ENCODE data around the gene GAS2L1. TPM values are rescaled to one million over a fixed set of nuclear protein-coding genes. Genes with fewer than 3 reads are reported as not detected.

GAS2L1 gene
- total and polyA plus RNA-seq, 2 donors from 2014 or later, result 24.2 to 27.2 TPM

DNA sequence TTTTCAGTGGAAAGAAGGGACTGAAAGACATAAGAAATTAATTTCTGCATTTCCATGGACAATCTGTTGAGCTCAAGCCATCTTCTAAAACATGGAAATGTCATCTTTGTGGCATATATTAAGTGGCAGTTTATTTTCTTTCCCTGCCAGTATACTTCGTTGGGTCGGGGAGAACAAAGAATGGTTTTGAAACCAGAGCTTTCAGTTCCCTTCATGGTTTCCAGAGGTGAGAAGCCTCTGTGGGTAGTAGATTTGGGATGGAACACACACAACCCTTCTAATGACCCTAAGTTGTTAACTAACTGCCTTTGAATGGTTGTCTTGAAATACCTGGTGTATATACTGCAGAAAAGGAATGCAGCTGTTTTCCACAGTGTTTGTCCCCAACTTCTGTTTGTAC lies 17.6 kb upstream of the GAS2L1 start:
- intact Hi-C loops (cut with DNase I), result no loop called here

DNA sequence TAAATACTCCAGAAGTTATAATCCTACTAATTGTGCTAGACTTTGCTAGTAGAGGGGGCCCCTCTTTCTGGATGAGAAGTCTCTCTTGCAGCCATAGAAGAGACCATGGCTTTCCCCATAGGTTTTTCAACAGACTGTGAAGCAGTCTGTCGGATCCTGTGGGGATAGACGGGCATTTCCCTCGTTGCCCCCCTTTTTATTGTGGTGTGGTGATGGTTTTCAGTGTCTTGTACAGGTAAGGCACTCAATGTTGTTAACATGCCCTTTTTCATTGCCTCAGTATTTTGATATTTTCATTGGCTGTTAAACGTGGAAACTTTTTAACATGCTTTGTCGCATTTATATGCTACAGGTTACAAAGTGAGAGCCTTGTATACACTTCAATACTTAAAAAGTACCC lies 16.4 kb upstream of the GAS2L1 start:
- H3K27me3 ChIP-seq (ENCODE audit: control insufficient read depth, insufficient read depth, low read length), result no peaks in the 10 kb centered on the region
- TF ChIP-seq, protein P1, sequence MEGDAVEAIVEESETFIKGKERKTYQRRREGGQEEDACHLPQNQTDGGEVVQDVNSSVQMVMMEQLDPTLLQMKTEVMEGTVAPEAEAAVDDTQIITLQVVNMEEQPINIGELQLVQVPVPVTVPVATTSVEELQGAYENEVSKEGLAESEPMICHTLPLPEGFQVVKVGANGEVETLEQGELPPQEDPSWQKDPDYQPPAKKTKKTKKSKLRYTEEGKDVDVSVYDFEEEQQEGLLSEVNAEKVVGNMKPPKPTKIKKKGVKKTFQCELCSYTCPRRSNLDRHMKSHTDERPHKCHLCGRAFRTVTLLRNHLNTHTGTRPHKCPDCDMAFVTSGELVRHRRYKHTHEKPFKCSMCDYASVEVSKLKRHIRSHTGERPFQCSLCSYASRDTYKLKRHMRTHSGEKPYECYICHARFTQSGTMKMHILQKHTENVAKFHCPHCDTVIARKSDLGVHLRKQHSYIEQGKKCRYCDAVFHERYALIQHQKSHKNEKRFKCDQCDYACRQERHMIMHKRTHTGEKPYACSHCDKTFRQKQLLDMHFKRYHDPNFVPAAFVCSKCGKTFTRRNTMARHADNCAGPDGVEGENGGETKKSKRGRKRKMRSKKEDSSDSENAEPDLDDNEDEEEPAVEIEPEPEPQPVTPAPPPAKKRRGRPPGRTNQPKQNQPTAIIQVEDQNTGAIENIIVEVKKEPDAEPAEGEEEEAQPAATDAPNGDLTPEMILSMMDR (IDR thresholded peaks at IDR 0.05; ENCODE audit: borderline replicate concordance, extremely low read depth, insufficient read depth), result no peak
- no peak overlapping the region for H3K27ac ChIP-seq (ENCODE audit: low read depth in 2 of 2, low read length in 2 of 2)
- intact Hi-C loops (cut with DNase I), result no loop called here
- DNase-seq (no peak), FAIRE-seq (no peak)
- H3K9ac ChIP-seq (ENCODE audit: low read length in 3 of 3), result no peak overlapping the region
- H3K4me1 ChIP-seq (ENCODE audit: control insufficient read depth in 2 of 3, insufficient read depth in 2 of 3, low read depth in 1 of 3, low read length in 3 of 3), result no peaks in the 10 kb centered on the region
- H3K9me3 ChIP-seq (ENCODE audit: control insufficient read depth in 2 of 3, insufficient read depth in 1 of 3, low read length in 3 of 3), result no peaks in the 10 kb centered on the region
- no peak overlapping the region for H3K4me3 ChIP-seq (ENCODE audit: low read length in 3 of 3)
- peaks cover 21 to 68% (median 40%) of the 10 kb centered on the region in 3 donors for H3K36me3 ChIP-seq (ENCODE audit: control insufficient read depth in 2 of 3, insufficient read depth in 3 of 3, low read length in 3 of 3)

More for the DNA sequence above, 17.6 kb upstream of the GAS2L1 start:
- Histone ChIP-seq H3K27ac (ENCODE audit: low read depth in 2 of 2, low read length in 2 of 2) (no peak overlapping the region), H3K4me1 (ENCODE audit: control insufficient read depth in 2 of 3, insufficient read depth in 2 of 3, low read depth in 1 of 3, low read length in 3 of 3) (no peaks in the 10 kb centered on the region), H3K9me3 (ENCODE audit: control insufficient read depth in 2 of 3, insufficient read depth in 1 of 3, low read length in 3 of 3) (no peaks in the 10 kb centered on the region), H3K36me3 (ENCODE audit: control insufficient read depth in 2 of 3, insufficient read depth in 3 of 3, low read length in 3 of 3) (peaks cover 23 to 72% (median 46%) of the 10 kb centered on the region in 3 donors), H3K4me3 (ENCODE audit: low read length in 3 of 3) (no peak overlapping the region), H3K27me3 (ENCODE audit: control insufficient read depth, insufficient read depth, low read length) (no peaks in the 10 kb centered on the region), H3K9ac (ENCODE audit: low read length in 3 of 3) (no peak overlapping the region)
- FAIRE-seq, result no peak
- TF ChIP-seq, protein P1 (IDR thresholded peaks at IDR 0.05; ENCODE audit: borderline replicate concordance, extremely low read depth, insufficient read depth), result no peak
- no peak for DNase-seq

DNA sequence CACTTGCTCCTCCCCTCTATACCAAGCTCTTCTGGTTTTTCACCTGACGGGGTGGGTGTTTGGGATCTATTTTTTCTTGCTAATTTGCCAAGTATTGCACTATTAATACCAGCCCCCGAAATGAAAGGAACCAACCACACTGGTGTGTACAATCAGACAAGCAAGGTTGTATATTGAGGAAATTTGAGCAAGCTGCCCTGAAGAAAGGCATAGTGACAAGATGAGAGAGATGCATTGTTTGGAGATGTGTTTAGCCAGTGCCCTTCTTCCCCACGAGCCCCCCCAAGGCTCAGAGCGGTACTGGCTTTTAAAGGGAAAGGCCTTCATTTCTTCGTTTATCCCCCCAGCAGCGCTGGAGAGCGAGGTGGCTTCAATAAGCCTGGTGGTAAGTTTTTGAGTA lies 15.2 kb upstream of the GAS2L1 start:
- Histone ChIP-seq H3K4me3 (ENCODE audit: low read length in 3 of 3) (no peak overlapping the region), H3K9me3 (ENCODE audit: control insufficient read depth in 2 of 3, insufficient read depth in 1 of 3, low read length in 3 of 3) (no peaks in the 10 kb centered on the region), H3K4me1 (ENCODE audit: control insufficient read depth in 2 of 3, insufficient read depth in 2 of 3, low read depth in 1 of 3, low read length in 3 of 3) (no peaks in the 10 kb centered on the region), H3K9ac (ENCODE audit: low read length in 3 of 3) (no peak overlapping the region), H3K27ac (ENCODE audit: low read depth in 2 of 2, low read length in 2 of 2) (no peak overlapping the region), H3K27me3 (ENCODE audit: control insufficient read depth, insufficient read depth, low read length) (no peaks in the 10 kb centered on the region), H3K36me3 (ENCODE audit: control insufficient read depth in 2 of 3, insufficient read depth in 3 of 3, low read length in 3 of 3) (peaks cover 21 to 80% (median 45%) of the 10 kb centered on the region in 3 donors)
- FAIRE-seq (no peak), DNase-seq (no peak)
- intact Hi-C loops (cut with DNase I), result no loop called here
- TF ChIP-seq, protein P1 (IDR thresholded peaks at IDR 0.05; ENCODE audit: borderline replicate concordance, extremely low read depth, insufficient read depth), result no peak

DNA sequence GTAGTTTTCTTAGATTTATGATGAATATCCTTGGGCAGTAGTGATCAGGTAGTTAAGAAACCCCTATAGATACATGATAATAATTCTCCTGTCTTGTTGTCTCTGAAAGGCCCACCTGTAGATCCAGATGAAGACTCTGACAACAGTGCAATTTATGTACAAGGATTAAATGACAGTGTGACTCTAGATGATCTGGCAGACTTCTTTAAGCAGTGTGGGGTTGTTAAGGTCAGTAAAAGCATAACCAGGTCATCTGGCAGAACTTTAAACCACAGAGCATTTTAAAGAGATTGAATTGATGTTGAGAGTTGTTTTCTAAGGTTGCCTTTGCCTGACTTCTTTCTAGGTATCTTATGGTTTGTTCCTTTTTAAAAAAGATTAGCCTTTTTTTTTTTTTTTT lies 14.1 kb upstream of the GAS2L1 start:
- H3K27me3 ChIP-seq (ENCODE audit: control insufficient read depth, insufficient read depth, low read length), result no peaks in the 10 kb centered on the region
- peaks cover 29 to 83% (median 51%) of the 10 kb centered on the region in 3 donors for H3K36me3 ChIP-seq (ENCODE audit: control insufficient read depth in 2 of 3, insufficient read depth in 3 of 3, low read length in 3 of 3)
- H3K4me1 ChIP-seq (ENCODE audit: control insufficient read depth in 2 of 3, insufficient read depth in 2 of 3, low read depth in 1 of 3, low read length in 3 of 3), result no peaks in the 10 kb centered on the region
- no peak overlapping the region for H3K4me3 ChIP-seq (ENCODE audit: low read length in 3 of 3)
- TF ChIP-seq, protein P1 (IDR thresholded peaks at IDR 0.05; ENCODE audit: borderline replicate concordance, extremely low read depth, insufficient read depth), result no peak
- intact Hi-C loops (cut with DNase I), result no loop called here
- H3K27ac ChIP-seq (ENCODE audit: low read depth in 2 of 2, low read length in 2 of 2), result no peak overlapping the region
- FAIRE-seq, result no peak
- H3K9me3 ChIP-seq (ENCODE audit: control insufficient read depth in 2 of 3, insufficient read depth in 1 of 3, low read length in 3 of 3), result no peaks in the 10 kb centered on the region
- no peak for DNase-seq
- H3K9ac ChIP-seq (ENCODE audit: low read length in 3 of 3), result no peak overlapping the region

Data from kidney (tissue), 14 donors.